Endothelial cell of umbilical vein (primary cell): ENCODE measurements around the gene PPP2R5B. TPM values are rescaled to one million over a fixed set of nuclear protein-coding genes. Genes with fewer than 3 reads are reported as not detected.

ENCODE experiments used
- BruUV-seq: library from RNA; stranded (reverse); fragments of 400-500 nt; replicated peaks from 2 replicates; lab custom pipeline; 2021; lab: Mats Ljungman, UMichigan
- CTCF ChIA-PET: fragments of 300-600, 350-600 bp; sonication (Branson Sonifier 250); formaldehyde crosslinking; loops from one replicate; lab custom pipeline; 2021; ENCODE audit warnings: antibody characterized with exemption, inconsistent platforms; lab: Charles Lee
- POLR2A ChIA-PET: fragments of 300-600, 350-600 bp; sonication (Branson Sonifier 250); formaldehyde crosslinking; loops from one replicate; lab custom pipeline; 2021; ENCODE audit warnings: antibody characterized with exemption, inconsistent platforms; lab: Charles Lee
- DNase-seq: peaks from one replicate; pipeline ENCODE4 v3.0.0-alpha.2; 2011; ENCODE audit warnings: low read depth, low spot score
- FAIRE-seq: peaks from 2 replicates; lab custom pipeline; 2011; peaks lifted over from hg19 to GRCh38; lab: Jason Lieb, UNC
- H2AFZ ChIP-seq: 2 replicates; pipeline ENCODE4 v1.6.0; 2012; ENCODE audit warnings: low read depth, low read length, control low read depth, inconsistent platforms
- H3K27ac ChIP-seq: 2 replicates; pipeline ENCODE4 v1.5.1; 2011; ENCODE audit warnings: low read depth, mild to moderate bottlenecking, control low read depth, low read length, moderate library complexity; ENCODE audit not compliant: insufficient read depth
- H3K27me3 ChIP-seq, 2 experiments: 2 replicates each; pipeline versions ENCODE4 v1.6.0 to v1.6.1; 2011; ENCODE audit warnings: low read length in 2 of 2, mixed read lengths in 1 of 2; ENCODE audit not compliant: control insufficient read depth in 2 of 2, insufficient read depth in 2 of 2
- H3K36me3 ChIP-seq, 2 experiments: 2 replicates in 1 of 2; 3 replicates in 1 of 2; pipeline ENCODE4 v1.5.1; 2011; ENCODE audit warnings: low read length in 2 of 2, mild to moderate bottlenecking in 1 of 2, moderate library complexity in 1 of 2; ENCODE audit not compliant: control insufficient read depth in 2 of 2, insufficient read depth in 2 of 2; ENCODE audit errors: extremely low read depth in 1 of 2
- H3K4me1 ChIP-seq: 3 replicates; pipeline ENCODE4 v1.5.1; 2011; ENCODE audit warnings: mild to moderate bottlenecking, low read length; ENCODE audit not compliant: control insufficient read depth, insufficient read depth; ENCODE audit errors: extremely low read depth
- H3K4me2 ChIP-seq: 2 replicates; pipeline ENCODE4 v1.6.1; 2011; ENCODE audit warnings: low read length, control low read depth, mixed read lengths; ENCODE audit not compliant: insufficient read depth
- H3K4me3 ChIP-seq, 3 experiments: fragments of 200-600 bp in 1 of 3; sonication (generic), shearing (Covaris generic) in 1 of 3; replicated peaks in 1 of 3; 2 replicates each; pipeline ENCODE4 v1.5.1; 2011 to 2016; ENCODE audit warnings: control low read depth in 3 of 3, low read length in 3 of 3, mild to moderate bottlenecking in 2 of 3, inconsistent platforms in 1 of 3, low read depth in 1 of 3, moderate library complexity in 1 of 3; ENCODE audit not compliant: insufficient read depth in 1 of 3
- H3K79me2 ChIP-seq: 2 replicates; pipeline ENCODE4 v1.6.0; 2012; ENCODE audit warnings: low read length, inconsistent platforms; ENCODE audit not compliant: control insufficient read depth, insufficient read depth
- H3K9ac ChIP-seq: replicated peaks from 2 replicates; pipeline ENCODE3; 2011; ENCODE audit warnings: low read length, control low read depth; ENCODE audit not compliant: insufficient read depth; ENCODE audit errors: extremely low read depth
- H3K9me1 ChIP-seq: replicated peaks from 3 replicates; pipeline ENCODE4 v1.6.0; 2011; ENCODE audit warnings: mild to moderate bottlenecking, low read length; ENCODE audit not compliant: control insufficient read depth, insufficient read depth; ENCODE audit errors: extremely low read depth
- H3K9me3 ChIP-seq: replicated peaks from 2 replicates; pipeline ENCODE4 v1.5.1; 2012; ENCODE audit warnings: low read length, inconsistent platforms; ENCODE audit not compliant: control insufficient read depth, insufficient read depth
- H4K20me1 ChIP-seq: replicated peaks from 2 replicates; pipeline ENCODE3; 2011; ENCODE audit warnings: mild to moderate bottlenecking, low read length; ENCODE audit not compliant: control insufficient read depth, insufficient read depth; ENCODE audit errors: extremely low read depth
- EZH2 ChIP-seq: IDR thresholded peaks from 2 replicates; pipeline ENCODE4 v1.6.1; 2012; ENCODE audit warnings: borderline replicate concordance, low read depth, mild to moderate bottlenecking, moderate library complexity, low read length, inconsistent platforms; ENCODE audit not compliant: severe bottlenecking
- FOS ChIP-seq: IDR thresholded peaks from 2 replicates; pipeline ENCODE4 v1.6.1; 2011; ENCODE audit warnings: mild to moderate bottlenecking, low read length, moderate library complexity, borderline replicate concordance; ENCODE audit not compliant: insufficient read depth
- GATA2 ChIP-seq: IDR thresholded peaks from 2 replicates; pipeline ENCODE4 v1.7.0; 2011; ENCODE audit warnings: low read depth, mild to moderate bottlenecking, moderate library complexity, mixed read lengths, low read length; ENCODE audit not compliant: insufficient read length, insufficient read depth
- JUN ChIP-seq: IDR thresholded peaks from 2 replicates; pipeline ENCODE4 v1.6.1; 2011; ENCODE audit warnings: borderline replicate concordance, low read depth; ENCODE audit not compliant: insufficient read length, insufficient read depth
- MYC ChIP-seq: IDR thresholded peaks from one replicate; pipeline ENCODE4 v1.6.1; 2011; ENCODE audit warnings: mild to moderate bottlenecking, low read depth, low read length
- POLR2A ChIP-seq: IDR thresholded peaks from 2 replicates; pipeline ENCODE4 v1.6.1; 2012; ENCODE audit warnings: low read depth, mild to moderate bottlenecking, control low read depth, low read length
- POLR2AphosphoS5 ChIP-seq: IDR thresholded peaks from 2 replicates; pipeline ENCODE4 v1.6.1; 2012; ENCODE audit warnings: low read depth, mild to moderate bottlenecking, control low read depth, low read length, moderate library complexity; ENCODE audit not compliant: insufficient read depth
- dilution Hi-C: fragments of 300-500 bp; cut with MboI; formaldehyde crosslinking; loops from one replicate; pipeline ENCODE4 v1.15.0; 2019; ENCODE audit warnings: low sequenced_read_pairs; ENCODE audit not compliant: extremely low pct_ligation_motif_present
- intact Hi-C: fragments of 100-400 bp; cut with micrococcal nuclease; formaldehyde crosslinking; loops from one replicate; pipeline ENCODE4 v1.10.0; 2022
- polyA plus RNA-seq, 4 experiments: library from polyadenylated mRNA; depleted of rRNA in 3 of 4; stranded (reverse) in 3 of 4; unstranded in 1 of 4; fragments of >200 nt; gene quantifications; 2 replicates each; pipeline versions ENCODE4 v1.2.1 to v1.2.3, GENCODE V29; 2011 to 2012; ENCODE audit warnings: missing spikeins in 1 of 4
- total RNA-seq: library from RNA; stranded (reverse); gene quantifications from 2 replicates; pipeline ENCODE4 v1.2.3, GENCODE V29; 2021
- TF ChIP-seq, protein P1 (sequence below), 2 donors: IDR thresholded peaks; 1 replicate in 1 of 2; 2 replicates in 1 of 2; pipeline ENCODE4 v1.5.1; 2011; ENCODE audit warnings: low read length in 2 of 2, mild to moderate bottlenecking in 2 of 2, moderate library complexity in 2 of 2, control low read depth in 1 of 2, inconsistent platforms in 1 of 2, low read depth in 1 of 2; ENCODE audit not compliant: insufficient read depth in 1 of 2; ENCODE audit errors: extremely low read depth in 1 of 2
- TF ChIP-seq, protein P2 (sequence below): IDR thresholded peaks from 2 replicates; pipeline ENCODE4 v1.6.1; 2011; ENCODE audit not compliant: insufficient read depth, insufficient read length

The PPP2R5B gene
- total and polyA plus RNA-seq, 2 donors (not counting 3 experiments of a cell fraction or from before 2014, with no cell fraction given): 17.6 to 17.8 TPM

DNA sequence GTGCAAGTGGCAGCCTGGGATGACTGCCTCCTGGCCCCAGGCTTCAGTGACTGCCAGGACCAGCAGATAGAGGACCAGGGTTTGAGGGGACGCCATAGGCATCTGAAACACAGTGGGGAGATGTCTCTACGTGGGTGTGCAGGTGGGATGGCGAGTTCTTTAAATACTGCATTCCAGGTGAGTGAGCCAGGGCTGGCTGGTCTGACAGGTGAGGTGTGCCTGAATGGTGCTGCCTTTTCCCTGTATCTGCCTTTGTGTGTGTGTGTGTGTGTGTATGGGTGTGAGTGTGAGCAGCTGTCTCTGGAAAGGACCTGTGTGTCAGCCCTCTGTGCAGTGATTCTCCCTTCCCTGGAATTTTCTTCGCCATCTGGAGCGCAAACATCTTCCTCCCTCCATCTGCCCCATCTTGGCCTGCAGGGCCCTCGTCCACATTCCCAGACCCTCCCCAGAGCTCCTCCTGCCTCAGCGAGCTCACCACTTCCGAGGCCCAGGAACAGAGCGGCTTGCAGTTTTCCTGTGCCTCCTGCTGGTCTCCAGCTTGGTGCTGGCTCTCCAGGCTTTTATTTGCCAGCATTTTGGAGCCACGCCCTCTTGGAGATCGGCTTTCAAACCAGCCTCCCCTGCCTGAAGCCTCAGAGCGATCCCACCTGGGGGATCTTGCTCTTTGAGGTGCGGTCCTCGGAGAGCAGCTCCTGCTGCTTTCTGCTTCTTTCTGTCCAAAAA lies 11.0 kb downstream of the PPP2R5B start, which contains the start of gene GPHA2:
TSS of gene GPHA2 (minus strand) at position 535 of the 723 bp plus-strand sequence. CDS start at position 102, 433 bp downstream.
- no peak within 1 kb of the TSS for H3K4me3 ChIP-seq
- peaks cover 0 to 25% of the 10 kb centered on the region in 2 experiments for H3K36me3 ChIP-seq
- H3K27me3 ChIP-seq: no peaks in the 10 kb centered on the region
- BruUV-seq: no TSS peak
- TF ChIP-seq, protein P1, sequence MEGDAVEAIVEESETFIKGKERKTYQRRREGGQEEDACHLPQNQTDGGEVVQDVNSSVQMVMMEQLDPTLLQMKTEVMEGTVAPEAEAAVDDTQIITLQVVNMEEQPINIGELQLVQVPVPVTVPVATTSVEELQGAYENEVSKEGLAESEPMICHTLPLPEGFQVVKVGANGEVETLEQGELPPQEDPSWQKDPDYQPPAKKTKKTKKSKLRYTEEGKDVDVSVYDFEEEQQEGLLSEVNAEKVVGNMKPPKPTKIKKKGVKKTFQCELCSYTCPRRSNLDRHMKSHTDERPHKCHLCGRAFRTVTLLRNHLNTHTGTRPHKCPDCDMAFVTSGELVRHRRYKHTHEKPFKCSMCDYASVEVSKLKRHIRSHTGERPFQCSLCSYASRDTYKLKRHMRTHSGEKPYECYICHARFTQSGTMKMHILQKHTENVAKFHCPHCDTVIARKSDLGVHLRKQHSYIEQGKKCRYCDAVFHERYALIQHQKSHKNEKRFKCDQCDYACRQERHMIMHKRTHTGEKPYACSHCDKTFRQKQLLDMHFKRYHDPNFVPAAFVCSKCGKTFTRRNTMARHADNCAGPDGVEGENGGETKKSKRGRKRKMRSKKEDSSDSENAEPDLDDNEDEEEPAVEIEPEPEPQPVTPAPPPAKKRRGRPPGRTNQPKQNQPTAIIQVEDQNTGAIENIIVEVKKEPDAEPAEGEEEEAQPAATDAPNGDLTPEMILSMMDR (IDR thresholded peaks at IDR 0.05; ENCODE audit: extremely low read depth in 1 of 2, insufficient read depth in 1 of 2, low read depth in 1 of 2, low read length in 2 of 2): no peak
- TF ChIP-seq FOS: no peak
- TF ChIP-seq MYC: no peak
- no peak for TF ChIP-seq POLR2AphosphoS5
- TF ChIP-seq EZH2: no peak
- TF ChIP-seq POLR2A: no peak
- no peak for TF ChIP-seq GATA2
- no peak for TF ChIP-seq JUN
- TF ChIP-seq, protein P2, sequence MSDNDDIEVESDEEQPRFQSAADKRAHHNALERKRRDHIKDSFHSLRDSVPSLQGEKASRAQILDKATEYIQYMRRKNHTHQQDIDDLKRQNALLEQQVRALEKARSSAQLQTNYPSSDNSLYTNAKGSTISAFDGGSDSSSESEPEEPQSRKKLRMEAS: no peak
- H3K9ac ChIP-seq: no peak within 1 kb of the TSS
- H2AFZ ChIP-seq: no peak within 1 kb of the TSS
- intact Hi-C loops (no loop called here), dilution Hi-C loops (no loop called here)
- CTCF ChIA-PET: interaction anchor here (1.1 to 2.5 kb wide), 3 partner anchors 13 to 61 kb away, joined by 3 to 14 read pairs (median 5); partner anchors contain the start of gene BATF2
- no peaks in the 10 kb centered on the region for H3K79me2 ChIP-seq
- POLR2A ChIA-PET: no interaction called here
- H3K4me2 ChIP-seq: no peak within 1 kb of the TSS
- DNase-seq (no peak), FAIRE-seq (no peak)
- no peak within 1 kb of the TSS for H3K27ac ChIP-seq
- no peaks in the 10 kb centered on the region for H3K9me3 ChIP-seq
- H4K20me1 ChIP-seq: no peaks in the 10 kb centered on the region
- no peaks in the 10 kb centered on the region for H3K9me1 ChIP-seq
- H3K4me1 ChIP-seq: no peaks in the 10 kb centered on the region
